Measurements from ENCODE around the gene ELOVL3. TPM values are rescaled to one million over a fixed set of nuclear protein-coding genes. Genes with fewer than 3 reads are reported as not detected.
"Not testable (repeated sequence)": the region's sequence is repeated elsewhere in the genome, so short reads cannot be mapped to it uniquely, and the experiment has no call there.

ELOVL3 gene
- total RNA-seq, 2 donors from 2014 or later = 0.39 TPM; not detected in 1

DNA sequence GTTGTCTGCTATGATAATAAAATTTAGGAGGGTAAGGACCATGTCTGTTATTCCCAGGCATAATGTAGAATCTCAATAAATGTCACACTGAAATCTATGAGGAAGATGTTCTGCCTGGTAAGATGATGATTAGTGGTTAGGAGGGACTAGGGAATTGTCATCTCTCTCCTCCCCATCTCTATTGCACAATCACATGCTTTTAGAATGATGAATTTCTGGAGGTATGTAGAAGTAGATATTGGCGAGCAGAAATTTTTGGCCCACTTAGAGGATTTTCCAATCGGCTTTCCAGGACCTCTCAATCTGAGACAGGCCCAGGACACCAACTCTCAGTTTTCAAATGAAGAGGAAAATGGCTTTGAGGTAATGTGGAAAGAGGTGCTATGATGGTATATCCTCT lies 17.2 kb downstream of the ELOVL3 start:
- no peaks in the 10 kb centered on the region for H3K9me3 ChIP-seq
- peaks cover 0 to 54% of the 10 kb centered on the region in 2 donors for H3K4me1 ChIP-seq
- TF ChIP-seq CTCF (IDR thresholded peaks at IDR 0.05) = no peak
- DNase-seq (ENCODE audit: low spot score) = no peak
- no peaks in the 10 kb centered on the region for H3K36me3 ChIP-seq
- H3K27me3 ChIP-seq = no peaks in the 10 kb centered on the region
- H3K27ac ChIP-seq = no peak overlapping the region
- no peak overlapping the region for H3K4me3 ChIP-seq

DNA sequence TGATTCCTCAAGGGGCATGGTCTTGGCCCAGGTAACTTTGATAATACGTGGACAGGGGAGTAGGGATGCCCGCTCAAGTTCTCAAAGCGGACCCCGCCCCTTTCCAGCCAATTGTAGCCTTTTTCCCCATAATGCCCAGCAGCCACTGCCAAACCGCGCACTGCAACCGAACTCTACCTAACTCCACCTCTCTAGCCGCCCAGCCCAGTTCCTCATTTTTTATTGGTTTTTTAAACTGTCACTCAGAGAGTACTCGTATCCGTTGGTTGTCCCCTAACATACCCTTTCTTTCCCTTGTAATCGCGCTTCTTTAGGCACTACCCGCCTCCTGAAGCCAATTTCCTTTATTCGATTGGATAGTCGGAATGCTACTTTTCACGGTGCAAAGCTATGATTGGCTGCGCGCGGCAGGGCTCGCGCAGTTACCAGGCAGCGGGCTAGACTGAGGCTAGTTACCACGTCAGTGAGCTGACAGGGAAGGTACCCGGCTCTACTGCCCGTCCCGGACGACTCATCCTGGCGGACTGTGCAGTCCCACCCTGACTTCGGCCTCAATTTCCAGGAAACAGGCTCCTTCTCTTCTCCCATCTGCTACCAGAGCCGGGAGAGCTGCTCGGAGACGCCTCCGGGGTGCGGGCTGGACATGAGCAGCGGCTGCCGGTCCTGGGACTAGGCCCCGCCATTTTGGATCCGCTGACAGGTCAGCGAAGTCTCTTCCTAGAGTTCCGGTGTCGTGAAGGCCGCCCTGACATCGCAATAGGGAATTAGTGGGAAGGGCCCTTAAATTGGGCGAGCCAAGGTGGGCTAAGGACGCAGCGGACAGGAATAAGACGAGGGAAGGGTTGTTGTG lies 19.2 kb downstream of the ELOVL3 start, which contains the start of gene GBF1:
TSS of gene GBF1 (plus strand) at position 451 of the 850 bp plus-strand sequence. CDS start 13,407 bp downstream, outside the sequence.
- Histone ChIP-seq H3K4me3 (peak within 1 kb of the TSS; percentile 89 to 93), H3K36me3 (no peaks in the 10 kb centered on the region), H3K27me3 (no peaks in the 10 kb centered on the region), H3K27ac (peak within 1 kb of the TSS; percentile 86 to 90), H3K9me3 (no peaks in the 10 kb centered on the region), H3K4me1 (peaks cover 0 to 63% of the 10 kb centered on the region in 2 donors)
- peak; percentile 97 for DNase-seq (ENCODE audit: low spot score)
- TF ChIP-seq CTCF (IDR thresholded peaks at IDR 0.05) = no peak

- Histone ChIP-seq H3K4me3 (peak overlapping the region; percentile 89 to 93), H3K27ac (peak overlapping the region; percentile 86 to 90), H3K36me3 (no peaks in the 10 kb centered on the region), H3K27me3 (no peaks in the 10 kb centered on the region), H3K9me3 (no peaks in the 10 kb centered on the region), H3K4me1 (peaks cover 0 to 57% of the 10 kb centered on the region in 2 donors)
- no peak for DNase-seq (ENCODE audit: low spot score)
- TF ChIP-seq CTCF (IDR thresholded peaks at IDR 0.05) = no peak
These were observed 19.8 kb downstream of the ELOVL3 start for GRCh38 chr10:102245932-102246251.

- Histone ChIP-seq H3K36me3 (no peaks in the 10 kb centered on the region), H3K4me1 (peaks cover 0 to 53% of the 10 kb centered on the region in 2 donors), H3K9me3 (no peaks in the 10 kb centered on the region), H3K4me3 (peak overlapping the region; percentile 89 to 93), H3K27me3 (no peaks in the 10 kb centered on the region), H3K27ac (peak overlapping the region; percentile 86 to 90)
- TF ChIP-seq CTCF (IDR thresholded peaks at IDR 0.05) = no peak
- no peak for DNase-seq (ENCODE audit: low spot score)
These were observed 20.2 kb downstream of the ELOVL3 start for GRCh38 chr10:102246261-102246660.

- Histone ChIP-seq H3K4me1 (peaks cover 0 to 43% of the 10 kb centered on the region in 2 donors), H3K27ac (peak overlapping the region in 1 of 2 donors; percentile 8), H3K4me3 (no peak overlapping the region), H3K27me3 (no peaks in the 10 kb centered on the region), H3K9me3 (no peaks in the 10 kb centered on the region), H3K36me3 (no peaks in the 10 kb centered on the region)
- TF ChIP-seq CTCF (IDR thresholded peaks at IDR 0.05) = no peak
- DNase-seq (ENCODE audit: low spot score) = no peak
These were observed 21.6 kb downstream of the ELOVL3 start for GRCh38 chr10:102247734-102248133.

- peaks cover 0 to 18% of the 10 kb centered on the region in 2 donors for H3K4me1 ChIP-seq
- DNase-seq (ENCODE audit: low spot score); H3K9me3 ChIP-seq; H3K27me3 ChIP-seq; H3K27ac ChIP-seq; H3K4me3 ChIP-seq; H3K36me3 ChIP-seq: not testable (repeated sequence)
These were observed 26.4 kb downstream of the ELOVL3 start for GRCh38 chr10:102252508-102252907.
